Fibroblast of skin of back (primary cell): ENCODE results near the gene OR9Q1. TPM values are rescaled to one million over a fixed set of nuclear protein-coding genes. Genes with fewer than 3 reads are reported as not detected.
"Not testable (repeated sequence)": the region's sequence is repeated elsewhere in the genome, so short reads cannot be mapped to it uniquely, and the experiment has no call there.

Experiments used
- DNase-seq: peaks from one replicate; pipeline ENCODE4 v3.0.0-alpha.2; 2013
- polyA plus RNA-seq, 2 experiments: library from polyadenylated mRNA; unstranded; fragments of 120-200 nt; gene quantifications; one replicate each; pipeline ENCODE4 v1.2.1, GENCODE V29; 2013; ENCODE audit not compliant: insufficient read length in 2 of 2

Gene OR9Q1, protein sequence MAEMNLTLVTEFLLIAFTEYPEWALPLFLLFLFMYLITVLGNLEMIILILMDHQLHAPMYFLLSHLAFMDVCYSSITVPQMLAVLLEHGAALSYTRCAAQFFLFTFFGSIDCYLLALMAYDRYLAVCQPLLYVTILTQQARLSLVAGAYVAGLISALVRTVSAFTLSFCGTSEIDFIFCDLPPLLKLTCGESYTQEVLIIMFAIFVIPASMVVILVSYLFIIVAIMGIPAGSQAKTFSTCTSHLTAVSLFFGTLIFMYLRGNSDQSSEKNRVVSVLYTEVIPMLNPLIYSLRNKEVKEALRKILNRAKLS
- not detected for polyA plus RNA-seq (2013, experiment 1 of 2; ENCODE audit: insufficient read length)
- not detected for polyA plus RNA-seq (2013, experiment 2 of 2; ENCODE audit: insufficient read length)

DNA sequence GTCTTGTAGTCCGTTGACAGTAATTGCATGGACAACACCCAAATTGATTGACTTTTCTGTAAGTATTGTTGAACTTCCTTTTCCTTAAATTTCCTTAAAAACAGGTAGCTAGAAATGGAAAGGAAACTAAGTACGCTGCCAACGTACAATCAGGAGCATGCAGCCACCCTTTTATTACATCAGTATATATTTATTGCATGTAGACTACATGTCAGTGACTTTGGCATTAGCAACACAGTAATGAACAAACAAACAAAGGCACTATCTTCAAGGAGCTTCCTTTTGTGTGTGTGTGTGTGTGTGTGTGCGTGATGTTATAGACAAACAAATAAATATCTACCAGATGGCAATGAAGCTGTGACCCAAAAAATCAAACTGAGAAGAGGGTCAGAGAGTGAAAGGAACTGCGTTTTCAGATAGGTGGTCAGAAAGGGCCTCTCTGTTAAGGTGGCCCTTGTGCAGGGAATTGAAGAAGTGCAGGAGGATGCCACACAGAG lies at the start of gene OR9Q1:
OR9Q1 (plus strand) TSS at position 447 of the 497 bp plus-strand sequence. CDS start 155,564 bp downstream, outside the sequence.
- DNase-seq = no peak

DNA sequence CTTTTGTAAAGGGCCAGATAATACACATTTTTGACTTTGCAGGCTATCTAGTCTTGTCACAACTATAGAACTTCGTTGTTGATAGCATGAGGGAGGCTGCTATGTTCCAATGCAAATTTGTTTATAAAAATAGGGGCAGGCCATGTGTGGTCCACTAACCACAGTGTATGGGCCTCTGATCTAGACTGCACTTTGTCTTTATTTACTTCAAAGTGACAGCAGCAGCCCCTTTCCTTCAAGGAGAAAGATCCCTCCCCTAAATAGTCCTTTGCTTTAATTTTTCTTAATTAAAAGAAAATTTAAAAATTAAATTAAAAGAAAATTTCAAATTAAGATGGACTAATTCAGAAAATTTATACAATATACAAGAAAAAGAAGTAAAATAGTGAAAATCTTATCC lies 49.5 kb upstream of the OR9Q1 start:
- no peak for DNase-seq

DNA sequence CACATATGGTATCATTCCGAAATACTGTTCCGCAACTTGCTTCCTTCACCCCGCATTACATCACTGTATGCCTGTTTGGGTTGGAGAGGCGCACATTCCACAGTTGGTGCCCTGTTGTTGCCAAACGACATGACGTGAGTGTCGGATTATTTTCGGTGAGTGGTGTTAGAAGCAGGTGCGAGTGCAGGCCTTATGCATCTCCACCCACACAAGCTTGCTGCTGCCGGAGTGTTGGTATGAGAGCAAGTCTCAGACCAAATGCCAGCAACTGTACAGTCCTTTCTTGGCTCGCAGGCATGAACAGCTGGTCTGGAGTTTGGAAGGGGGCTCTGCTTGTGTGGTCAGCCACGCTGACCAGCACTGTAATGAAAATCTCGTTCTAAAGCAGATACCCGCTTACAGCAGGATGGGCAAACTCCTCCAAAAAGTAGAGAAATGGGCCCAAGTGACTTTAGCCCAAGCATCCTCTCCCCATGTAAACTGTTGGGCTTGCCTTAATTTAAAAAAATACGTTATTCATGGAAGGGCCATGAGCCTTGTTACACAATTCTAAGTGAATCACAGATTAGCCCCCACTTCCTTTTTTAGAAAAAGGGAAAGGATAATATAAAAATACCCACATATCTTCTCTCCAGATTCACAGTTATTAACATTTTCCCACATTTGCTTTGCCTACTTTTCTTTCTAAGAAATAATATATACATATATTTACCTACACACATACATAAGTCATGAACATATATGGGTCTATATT lies 48.7 kb upstream of the OR9Q1 start:
- no peak for DNase-seq

DNA sequence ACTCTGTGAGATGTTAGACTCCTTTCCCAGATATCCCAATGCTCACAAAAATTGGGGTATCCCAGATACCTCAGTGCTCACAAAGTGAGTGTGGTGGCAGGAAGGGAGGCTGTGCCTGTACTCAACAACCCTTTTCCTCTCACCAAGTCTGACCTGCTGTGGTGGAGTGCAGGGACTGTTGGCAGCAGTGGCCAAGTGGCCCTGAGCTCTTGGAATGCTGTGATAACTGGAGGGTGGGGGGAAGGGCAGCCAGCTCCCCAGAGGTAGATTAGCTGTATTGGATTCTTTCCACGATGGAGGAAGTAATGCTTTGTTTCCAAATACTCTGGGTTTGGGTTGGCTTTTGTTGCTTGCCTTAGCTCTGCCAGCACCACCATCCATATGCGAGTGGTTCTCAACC lies 46.0 kb upstream of the OR9Q1 start:
- DNase-seq = no peak

DNA sequence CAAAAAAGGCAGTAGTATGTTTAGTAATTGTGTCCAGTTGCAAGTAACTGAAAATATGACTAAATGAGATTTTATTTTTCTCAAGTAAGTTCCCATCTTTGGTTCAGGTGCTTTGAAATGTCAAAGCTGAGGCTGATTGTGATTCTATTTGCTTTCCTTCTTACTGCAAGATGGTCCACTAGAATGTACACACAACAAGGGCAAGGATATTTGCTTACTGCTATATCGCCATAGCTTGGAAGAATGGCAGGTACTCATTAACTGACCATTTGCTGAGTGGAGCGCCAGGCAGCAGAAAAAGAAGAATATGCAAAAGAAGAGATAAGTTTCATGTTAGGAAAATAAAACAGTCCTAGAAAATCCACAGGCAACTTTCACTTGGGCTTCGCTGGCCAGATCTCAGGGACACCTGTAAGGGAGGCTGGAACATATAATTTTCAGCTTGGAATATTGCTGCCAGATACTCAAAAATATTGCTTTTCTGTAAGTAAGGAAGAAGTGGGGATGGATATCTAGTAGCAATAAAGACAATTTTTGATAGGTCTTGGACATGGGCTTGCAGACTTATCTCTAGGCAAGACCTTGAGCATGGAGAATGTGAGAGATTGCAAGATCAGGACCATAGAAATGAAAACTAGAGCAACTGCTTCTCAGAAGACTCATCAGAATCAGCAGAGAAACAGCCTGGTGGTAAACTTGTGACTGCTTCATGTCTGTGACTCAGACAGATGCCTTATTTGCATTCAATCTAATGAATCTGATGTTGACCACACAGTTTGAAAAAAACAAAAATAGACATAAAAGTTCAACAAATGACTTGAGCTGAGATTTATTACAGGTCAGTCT lies 44.8 kb upstream of the OR9Q1 start:
- DNase-seq = no peak

DNA sequence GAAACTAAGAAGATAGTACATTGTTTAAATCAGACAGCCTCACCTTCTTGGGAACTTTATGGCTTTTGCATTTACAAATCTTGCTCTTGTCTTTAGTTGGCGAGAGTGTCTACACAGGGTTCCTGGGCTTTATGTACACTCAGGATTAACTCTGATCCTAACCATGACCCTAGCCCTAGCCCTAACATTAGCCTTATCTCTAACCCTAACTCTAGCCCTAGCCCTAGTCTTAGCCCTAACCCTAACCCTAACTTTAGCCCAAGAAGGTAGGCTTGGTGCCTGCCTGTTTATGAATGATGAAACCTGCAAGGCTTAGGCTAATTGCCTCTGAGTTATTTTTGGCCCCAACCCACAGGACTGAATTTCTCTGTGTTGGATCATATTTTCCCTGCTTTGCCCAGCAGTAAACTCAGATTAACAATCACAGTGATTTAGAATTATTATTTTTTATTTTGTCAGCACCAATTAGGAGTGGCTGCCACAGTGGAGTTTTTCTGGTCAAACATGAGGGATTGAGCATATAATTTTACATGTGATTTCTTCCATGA lies 44.1 kb upstream of the OR9Q1 start:
- DNase-seq = no peak

DNA sequence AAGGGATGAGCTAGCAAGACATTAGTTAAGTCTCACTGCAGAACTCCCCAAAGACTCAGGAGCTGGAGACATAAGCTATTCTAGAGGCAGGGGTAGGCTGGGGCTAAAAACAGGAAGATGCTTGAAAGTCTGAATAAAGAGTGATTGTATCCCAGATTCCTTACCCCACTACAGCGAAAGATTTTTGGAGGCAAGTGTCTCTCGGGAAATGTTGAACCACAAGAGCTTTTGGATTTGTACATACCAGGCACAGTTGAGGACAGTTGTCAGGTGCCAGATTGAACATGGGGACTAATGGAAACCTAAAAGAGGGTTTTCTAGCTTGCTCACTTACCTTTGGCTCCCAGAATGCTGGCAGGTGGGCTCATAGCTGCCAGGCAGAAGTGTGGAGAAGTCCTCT lies 43.5 kb upstream of the OR9Q1 start:
- no peak for DNase-seq

DNA sequence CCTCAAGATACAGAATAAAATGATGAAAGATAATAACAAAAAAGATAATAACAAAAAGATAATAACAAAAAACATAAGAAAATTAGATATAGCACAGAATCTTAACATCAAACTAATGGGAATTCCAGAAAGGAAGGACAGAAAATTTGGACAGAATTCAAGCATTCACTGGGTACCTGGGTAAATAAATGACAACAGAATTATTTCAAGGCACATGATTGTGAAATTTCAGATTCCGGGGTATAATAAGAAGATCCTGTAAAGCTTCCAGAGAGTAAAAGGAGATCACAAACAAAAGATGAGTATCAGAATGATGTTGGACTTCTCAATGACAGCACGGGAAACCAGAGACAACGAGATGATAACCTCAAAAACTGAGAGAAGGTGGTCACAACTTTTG lies 42.1 kb upstream of the OR9Q1 start:
- DNase-seq = no peak

DNA sequence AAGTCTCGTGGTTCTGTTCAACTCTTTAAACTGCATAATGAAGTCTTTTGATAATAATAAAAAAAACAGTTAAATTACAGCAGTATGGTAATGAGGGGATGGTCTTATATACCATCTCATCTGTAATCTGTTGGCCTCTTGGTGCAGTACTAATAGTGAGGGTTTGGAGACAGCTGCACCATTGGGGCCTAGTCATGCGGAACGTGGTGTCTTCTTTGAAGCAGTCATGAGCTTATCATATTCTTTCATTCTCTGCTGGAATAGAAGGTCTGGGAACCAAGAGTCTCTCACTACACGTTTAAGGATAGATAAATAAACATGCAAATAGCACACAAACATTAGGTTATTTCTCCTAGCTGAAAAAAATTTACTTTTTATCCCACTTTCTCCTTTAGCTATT lies 40.9 kb upstream of the OR9Q1 start:
- DNase-seq = no peak

DNA sequence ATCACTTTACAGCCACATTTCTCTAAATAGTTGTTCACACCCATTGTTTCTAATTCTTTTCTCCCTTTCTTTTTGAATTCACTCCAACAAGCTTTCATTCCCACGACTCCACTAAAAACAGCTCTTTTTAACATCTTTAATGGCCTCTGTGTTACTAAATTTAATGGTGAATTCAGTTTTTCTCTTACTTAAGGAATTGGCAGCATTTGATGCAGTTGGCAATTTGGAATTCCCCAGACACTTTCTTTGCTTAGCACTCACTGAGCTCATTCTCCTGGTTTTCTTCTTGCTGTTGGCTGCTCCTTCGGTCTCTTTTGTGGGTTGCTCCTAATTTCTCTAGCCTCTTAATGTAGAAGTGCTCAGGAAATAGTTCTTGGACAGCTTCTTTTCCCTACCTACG lies 40.5 kb upstream of the OR9Q1 start:
- no peak for DNase-seq

DNA sequence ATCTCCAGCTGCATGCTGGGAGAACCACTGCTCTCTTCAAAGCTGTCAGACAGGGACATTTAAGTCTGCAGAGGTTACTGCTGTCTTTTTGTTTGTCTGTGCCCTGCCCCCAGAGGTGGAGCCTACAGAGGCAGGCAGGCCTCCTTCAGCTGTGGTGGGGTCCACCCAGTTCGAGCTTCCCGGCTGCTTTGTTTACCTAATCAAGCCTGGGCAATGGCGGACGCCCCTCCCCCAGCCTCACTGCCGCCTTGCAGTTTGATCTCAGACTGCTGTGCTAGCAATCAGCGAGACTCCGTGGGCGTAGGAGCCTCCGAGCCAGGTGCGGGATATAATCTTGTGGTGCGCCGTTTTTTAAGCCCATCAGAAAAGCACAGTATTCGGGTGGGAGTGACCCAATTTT lies 24.2 kb upstream of the OR9Q1 start:
- DNase-seq = not testable (repeated sequence)

DNA sequence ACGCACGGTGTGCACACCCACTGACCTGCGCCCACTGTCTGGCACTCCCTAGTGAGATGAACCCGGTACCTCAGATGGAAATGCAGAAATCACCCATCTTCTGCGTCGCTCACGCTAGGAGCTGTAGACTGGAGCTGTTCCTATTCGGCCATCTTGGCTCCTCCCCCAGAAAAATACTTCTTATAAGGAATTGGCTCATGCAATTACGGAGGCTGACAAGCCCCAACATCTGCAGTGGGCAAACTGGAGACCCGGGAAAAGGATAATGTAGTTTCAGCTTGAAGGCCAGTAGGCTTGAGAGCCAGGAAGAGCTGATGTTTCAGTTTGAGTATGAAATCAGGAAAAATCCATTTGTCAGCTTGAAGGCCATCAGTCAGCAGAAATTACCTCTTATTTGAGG lies 23.7 kb upstream of the OR9Q1 start:
- not testable (repeated sequence) for DNase-seq

DNA sequence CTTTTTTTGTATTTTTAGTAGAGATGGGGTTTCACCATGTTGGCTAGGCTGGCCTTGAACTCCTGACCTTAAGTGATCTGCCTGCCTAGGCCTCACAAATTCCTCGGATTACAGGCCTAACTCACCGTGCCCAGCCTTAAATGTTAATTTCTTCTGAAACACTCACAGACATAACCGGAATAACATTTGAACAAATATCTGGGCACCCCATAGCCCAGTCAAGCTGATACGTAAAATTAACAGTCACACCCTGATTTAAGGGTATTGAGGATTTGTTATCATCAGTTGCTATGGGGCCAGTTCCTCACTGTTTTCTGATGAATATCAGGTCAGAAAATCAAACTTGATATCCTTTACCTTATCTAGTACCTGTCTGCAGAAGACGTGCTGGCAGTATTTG lies 23.0 kb upstream of the OR9Q1 start:
- DNase-seq = no peak

DNA sequence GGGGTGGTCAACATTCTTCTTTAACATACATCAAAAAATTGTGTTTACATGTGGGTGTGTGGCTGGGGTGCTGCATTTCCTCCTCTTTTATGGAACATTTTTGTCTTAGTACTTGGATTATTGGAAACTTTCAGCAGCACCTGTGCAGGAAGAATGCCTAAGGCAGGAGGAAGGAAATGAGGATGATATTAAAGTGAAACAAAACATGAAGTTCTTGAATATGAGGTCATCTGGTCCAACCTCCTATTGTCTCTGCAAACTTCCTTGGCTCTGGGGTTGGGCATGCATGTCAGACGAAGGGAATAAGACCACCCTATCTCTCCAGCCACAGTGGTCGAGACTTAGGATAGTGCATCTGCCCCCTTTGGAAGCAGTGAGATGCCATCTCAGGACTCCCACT lies 20.6 kb upstream of the OR9Q1 start:
- no peak for DNase-seq

DNA sequence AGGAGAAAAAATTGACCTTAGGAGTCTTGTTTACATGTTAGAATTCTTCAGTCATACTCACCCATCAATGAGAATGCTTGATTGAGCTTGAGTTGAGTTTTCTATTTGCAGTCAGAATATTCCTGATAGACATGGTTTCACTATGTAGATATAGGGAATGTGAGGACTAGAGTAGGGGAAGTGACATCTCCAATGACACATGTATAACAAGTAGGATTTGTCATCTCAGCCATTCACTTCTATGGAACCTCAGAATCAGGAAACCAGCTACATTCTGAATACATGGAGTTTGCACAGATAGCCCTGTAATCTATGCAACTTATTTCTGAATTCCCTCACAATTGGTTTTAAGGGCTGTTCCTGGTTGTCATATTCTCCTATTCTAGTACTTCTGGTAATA lies 20.1 kb upstream of the OR9Q1 start:
- no peak for DNase-seq

DNA sequence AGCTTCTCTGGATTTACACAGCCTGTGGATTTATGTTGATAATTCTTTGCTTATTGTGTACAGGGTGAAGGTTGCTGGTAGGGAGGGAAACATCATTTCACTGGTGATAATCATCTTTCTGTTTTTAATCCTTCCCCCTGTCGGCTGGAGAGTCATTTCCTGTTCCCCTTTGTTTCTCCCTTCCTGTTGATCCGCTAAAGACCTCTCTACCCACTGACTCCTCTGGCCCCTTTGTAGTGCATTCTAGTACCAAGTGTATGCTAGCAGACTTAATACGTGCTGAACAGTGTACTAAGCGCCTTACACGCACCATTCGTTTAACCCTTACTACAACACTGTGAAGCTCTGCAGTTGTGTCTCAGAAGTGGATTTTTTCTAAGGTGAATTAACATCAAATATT lies 19.0 kb upstream of the OR9Q1 start:
- no peak for DNase-seq

DNA sequence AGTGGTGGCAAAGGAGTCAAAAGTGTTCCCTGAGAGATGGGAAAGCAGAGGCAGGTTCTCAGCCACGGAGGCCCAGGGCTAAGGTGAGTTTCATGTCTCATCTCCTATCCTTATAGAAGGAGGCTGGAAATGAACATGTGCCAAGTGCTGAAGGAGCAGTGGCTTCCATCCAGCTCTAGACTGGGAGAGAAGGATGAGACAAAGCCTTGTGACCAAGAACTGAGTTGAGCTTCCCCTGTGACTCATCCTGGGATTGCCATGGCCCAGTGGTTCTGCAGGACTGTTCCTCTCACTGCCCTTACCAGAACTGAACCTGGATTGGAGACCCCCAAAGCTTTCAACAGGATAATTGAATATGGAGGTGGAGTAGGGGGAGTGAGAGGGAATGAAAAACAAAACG lies 16.7 kb upstream of the OR9Q1 start:
- no peak for DNase-seq

DNA sequence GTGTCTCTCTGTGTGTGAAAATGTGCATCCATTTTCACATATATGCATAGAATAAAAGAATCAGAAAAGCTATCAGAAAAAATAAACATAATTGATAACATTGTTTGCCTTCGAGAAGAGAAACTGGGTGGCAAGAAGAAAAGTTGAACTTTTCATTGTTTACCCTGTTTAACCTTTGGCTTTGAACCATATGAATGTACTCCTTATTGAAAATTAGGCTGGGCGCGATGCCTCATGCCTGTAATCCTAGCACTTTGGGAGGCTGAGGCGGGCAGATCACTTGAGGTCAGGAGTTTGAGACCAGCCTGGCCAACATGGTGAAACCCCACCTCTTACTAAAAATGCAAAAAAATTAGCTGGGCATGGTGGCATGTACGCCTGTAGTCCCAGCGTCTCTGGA lies 11.9 kb upstream of the OR9Q1 start:
- no peak for DNase-seq

DNA sequence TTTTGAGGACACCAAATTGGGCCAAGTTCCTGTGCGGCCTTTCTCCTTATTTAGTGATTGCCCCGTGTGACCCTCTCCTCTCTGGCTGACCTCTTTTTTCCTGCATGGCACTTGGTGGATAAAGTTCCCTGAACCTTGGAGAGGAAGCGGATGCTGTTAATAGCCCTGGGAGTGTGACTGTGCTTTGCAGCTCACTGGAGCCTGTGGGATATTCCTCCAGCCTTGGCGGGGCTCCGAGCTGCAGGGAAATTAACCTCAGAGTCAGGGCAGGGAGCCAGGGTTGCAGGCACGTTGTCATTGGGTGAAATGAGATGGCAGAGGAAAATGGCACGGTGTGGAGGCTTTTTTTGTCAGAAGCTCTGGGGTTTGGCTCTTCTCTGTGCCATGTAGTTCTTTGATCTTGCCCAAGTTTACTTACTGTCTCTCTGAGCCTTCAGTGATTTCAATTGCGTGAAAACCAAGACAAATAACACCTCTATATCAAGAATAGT lies 965 bp downstream of the OR9Q1 start:
- DNase-seq = peak; percentile 3

DNA sequence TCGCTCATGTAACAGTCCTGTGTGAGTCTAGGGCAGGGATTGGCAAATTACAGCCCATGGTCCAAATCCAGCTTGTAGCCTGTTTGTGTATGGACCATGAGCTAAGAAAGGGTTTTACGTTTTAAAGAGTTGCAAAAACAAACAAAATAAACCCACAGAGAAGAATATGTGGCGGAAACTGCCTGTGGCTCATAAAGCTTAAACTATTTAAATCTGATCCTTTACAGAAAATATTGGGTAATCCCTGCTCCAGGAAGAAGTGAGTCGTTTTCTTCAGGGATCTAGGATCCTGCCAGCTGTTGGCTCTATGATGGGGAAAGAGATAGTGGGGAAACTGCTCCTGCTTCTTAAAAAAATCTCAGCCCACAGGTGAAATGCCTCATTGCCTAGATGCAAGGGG lies 3.7 kb downstream of the OR9Q1 start:
- no peak for DNase-seq

DNA sequence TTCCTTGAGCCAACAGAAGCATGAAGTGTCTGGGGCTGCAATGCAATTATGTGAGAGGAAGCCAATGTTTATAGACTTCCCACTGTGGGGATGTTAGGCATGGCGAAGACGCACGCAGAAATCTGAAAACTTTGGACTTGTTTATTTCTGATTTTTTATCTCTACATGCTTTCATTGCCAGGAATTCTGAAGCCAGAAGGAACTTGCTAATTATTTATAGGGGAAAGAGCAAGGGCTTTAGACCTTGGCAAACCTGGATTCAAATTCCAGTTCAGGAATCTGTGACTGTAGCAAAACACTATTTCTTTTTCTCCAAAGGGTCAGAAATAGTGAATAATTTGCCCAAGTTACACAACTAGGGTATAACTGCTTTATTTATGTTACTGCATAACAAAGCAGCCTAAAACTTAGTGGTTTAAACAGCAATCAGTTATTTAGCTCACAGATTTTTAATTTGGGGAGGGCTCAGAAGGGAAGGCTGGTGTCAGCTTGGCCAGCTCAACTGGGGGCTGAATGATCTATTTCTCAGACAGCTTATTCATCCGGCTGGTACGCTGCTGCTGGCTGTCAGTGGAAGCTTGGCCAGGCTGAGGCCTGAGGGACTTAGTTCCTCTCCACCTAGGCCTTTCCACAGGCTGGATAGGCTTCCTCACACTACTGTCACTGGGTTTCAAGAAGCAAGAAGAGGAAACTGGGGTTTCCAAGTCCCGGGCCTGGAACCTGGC lies 5.2 kb downstream of the OR9Q1 start:
- DNase-seq = no peak

DNA sequence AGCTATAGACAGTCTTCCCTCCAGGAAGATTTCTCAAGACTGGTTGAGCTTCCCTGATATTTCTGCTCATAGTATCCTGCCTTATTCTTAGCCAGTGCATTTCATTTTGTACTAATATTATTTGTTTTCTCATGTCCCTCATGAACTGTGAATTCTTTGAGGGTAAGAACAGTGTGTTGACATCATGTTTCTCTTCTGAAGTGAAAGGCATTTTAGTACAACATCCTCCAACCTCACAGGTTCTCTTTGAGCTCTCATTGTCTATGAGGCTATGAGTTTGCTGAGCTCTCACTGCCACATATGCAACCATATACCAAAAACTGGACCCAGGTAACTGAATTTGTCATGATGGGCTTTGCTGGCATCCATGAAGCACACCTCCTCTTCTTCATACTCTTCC lies 7.0 kb downstream of the OR9Q1 start, which contains the start of gene OR6Q1:
OR6Q1 (plus strand) TSS at position 301 of the 400 bp plus-strand sequence; CDS start at position 301, 0 bp downstream.
- no peak for DNase-seq
